A673 (cell line): Measurements from ENCODE around the gene TNFRSF14.

Experiments
- EZH2 ChIP-seq: fragments of 200-600 bp; sonication (generic); IDR thresholded peaks from 2 replicates; pipeline ENCODE4 v1.6.1; 2017; ENCODE audit warnings: borderline replicate concordance, low read depth, mild to moderate bottlenecking, mixed read lengths, antibody characterized with exemption, low read length; ENCODE audit not compliant: poor library complexity, severe bottlenecking
- TF ChIP-seq, protein P1 (sequence below): fragments of 300-800, 200-600 bp; sonication (generic); conservative IDR thresholded peaks from 2 replicates; pipeline ENCODE4 v1.5.1; 2017; ENCODE audit warnings: low read depth, mild to moderate bottlenecking, antibody characterized with exemption, low read length, moderate library complexity, mixed read lengths

- TF ChIP-seq, protein P1, sequence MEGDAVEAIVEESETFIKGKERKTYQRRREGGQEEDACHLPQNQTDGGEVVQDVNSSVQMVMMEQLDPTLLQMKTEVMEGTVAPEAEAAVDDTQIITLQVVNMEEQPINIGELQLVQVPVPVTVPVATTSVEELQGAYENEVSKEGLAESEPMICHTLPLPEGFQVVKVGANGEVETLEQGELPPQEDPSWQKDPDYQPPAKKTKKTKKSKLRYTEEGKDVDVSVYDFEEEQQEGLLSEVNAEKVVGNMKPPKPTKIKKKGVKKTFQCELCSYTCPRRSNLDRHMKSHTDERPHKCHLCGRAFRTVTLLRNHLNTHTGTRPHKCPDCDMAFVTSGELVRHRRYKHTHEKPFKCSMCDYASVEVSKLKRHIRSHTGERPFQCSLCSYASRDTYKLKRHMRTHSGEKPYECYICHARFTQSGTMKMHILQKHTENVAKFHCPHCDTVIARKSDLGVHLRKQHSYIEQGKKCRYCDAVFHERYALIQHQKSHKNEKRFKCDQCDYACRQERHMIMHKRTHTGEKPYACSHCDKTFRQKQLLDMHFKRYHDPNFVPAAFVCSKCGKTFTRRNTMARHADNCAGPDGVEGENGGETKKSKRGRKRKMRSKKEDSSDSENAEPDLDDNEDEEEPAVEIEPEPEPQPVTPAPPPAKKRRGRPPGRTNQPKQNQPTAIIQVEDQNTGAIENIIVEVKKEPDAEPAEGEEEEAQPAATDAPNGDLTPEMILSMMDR = no peak
- TF ChIP-seq EZH2 = no peak
These were observed 15.2 kb upstream of the TNFRSF14 start for GRCh38 chr1:2540816-2541492.
